IPS-NIHi11 (cell line): ENCODE results near the gene RAD51B.
A peak's percentile ranks its signal among the peaks of the same experiment; 100 is the strongest.

Experiments used
- DNase-seq: peaks from one replicate; pipeline ENCODE4 v3.0.0; 2012; ENCODE audit warnings: mixed read lengths, low spot score

Gene RAD51B

GRCh38 chr14:68487805-68488590 is 668.4 kb downstream of the RAD51B start:
- DNase-seq: no peak

GRCh38 chr14:68491793-68492192 is 672.2 kb downstream of the RAD51B start:
- DNase-seq: peak; percentile 35

GRCh38 chr14:68492381-68493151 is 673.0 kb downstream of the RAD51B start:
- peak; percentile 56 for DNase-seq

DNA sequence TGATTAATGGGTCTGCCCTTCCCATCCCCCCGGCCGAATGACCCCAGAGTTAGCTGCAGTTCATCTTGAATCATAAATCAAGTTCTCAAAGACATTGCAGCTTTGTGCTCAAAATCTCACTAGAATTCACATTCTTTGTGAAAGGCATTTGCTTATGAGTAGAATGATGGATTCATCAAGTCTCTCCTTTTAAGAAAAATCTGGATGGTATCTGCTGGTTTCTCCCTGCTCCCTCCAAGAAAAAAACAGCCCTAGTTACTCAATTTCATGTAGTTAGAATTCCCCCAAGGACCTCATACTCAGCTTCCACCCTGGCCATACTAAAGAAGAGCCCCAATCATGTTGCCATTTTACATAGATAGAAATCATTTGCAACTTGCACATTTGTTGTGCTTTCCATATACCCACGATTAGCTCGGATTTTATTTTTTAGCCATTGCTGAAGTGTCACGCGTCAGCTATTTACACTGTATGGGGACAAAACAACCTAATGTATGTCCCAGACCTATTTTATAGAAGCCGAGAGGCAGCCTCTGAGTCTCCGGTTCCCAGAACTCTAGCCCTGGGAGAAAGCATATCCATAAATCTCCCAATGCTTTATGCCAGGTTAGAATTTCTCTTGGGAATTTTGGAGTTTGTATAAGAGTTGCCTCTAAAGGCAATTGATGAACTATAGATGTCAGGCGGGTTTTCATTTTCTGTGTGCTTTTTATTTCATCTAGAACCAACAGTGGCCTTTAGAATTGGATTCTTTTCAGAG is 673.8 kb downstream of the RAD51B start:
- no peak for DNase-seq

DNA sequence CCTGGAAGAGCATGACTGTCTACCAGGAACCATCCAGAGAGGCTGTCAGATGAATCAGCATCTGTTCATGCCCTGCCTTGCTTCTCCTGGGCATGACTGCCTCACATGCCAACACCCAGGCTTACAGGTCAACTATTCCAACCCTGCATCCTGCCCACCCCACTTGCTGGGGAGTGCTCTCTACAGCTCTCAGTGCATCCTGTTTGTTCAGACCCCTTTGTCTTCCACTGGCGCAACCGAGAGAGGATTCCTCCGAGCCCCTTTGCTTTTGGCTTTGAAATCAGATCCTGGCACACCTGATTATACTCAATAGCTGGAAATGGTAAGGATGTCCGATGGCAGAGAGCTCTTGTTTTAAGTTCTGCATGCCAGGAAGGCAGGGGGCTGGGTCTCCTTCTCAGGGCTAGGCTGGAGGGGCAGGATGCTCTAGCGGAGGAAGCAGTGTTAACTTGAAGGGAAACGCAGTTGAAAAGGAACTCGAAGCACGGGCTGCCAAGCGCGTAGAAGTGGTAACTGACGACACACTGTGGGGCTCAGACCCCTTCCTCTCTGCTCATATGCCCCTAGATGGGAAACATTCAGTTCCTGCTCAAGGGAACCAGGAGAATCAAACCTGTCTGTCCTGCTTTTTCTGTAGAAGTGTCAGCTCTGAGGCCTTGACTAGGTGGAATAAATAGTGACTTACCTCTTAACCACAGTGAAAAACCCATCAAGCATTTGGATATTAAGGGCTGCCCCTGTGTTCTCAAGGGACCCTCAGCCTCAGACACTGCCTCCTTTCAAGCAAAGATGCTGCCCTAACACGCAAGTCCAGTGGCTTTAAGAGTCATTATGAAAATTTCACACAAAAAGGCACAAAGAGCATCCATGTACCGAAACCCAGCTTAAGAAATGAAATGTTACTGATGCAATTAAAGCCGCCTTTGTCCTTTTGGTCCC is 675.8 kb downstream of the RAD51B start:
- DNase-seq: no peak

- DNase-seq: no peak
Observed at GRCh38 chr14:68497011-68497410, 677.4 kb downstream of the RAD51B start.

DNA sequence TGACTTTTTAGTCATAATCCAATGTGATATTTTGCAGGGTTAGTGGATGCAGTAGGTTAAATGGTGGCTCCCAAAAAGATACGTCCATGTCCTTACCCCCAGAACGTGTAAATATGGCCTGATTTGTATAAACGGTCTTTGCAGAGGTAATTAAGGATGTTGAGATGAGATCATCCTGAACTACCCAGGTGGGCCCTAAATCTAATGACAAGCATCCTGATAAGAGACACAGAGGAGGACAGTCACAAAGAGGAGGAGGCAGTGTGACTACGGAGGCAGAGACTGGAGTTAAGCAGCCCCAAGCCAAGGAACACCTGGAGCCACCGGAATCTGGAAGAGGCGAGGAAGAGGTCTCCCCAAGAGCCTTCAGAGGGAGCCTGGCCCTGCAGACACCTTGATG is 679.9 kb downstream of the RAD51B start:
- no peak for DNase-seq

GRCh38 chr14:68501171-68501570 is 681.6 kb downstream of the RAD51B start:
- DNase-seq: no peak

DNA sequence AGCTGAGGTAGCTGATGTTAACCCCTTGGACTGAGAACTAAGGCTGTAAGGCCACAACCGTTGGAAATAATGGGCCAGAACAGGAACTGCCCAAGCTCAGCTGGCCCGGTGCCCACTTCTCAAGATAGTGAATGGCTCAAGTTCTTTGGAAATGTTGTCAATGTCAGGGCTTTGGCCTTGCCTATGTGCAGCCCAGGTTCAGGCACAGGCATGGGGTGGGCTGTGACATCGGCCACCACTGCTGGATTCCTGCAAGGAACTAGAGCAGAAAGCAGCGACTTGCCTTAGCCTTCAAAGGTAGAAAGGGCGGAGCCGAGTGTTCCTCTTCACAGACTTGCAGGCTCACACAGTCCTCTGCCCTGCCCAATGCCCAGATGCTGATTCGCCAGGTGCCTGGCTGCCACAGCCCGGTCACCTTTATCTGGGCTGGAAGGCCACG is 682.1 kb downstream of the RAD51B start:
- peak; percentile 63 for DNase-seq

DNA sequence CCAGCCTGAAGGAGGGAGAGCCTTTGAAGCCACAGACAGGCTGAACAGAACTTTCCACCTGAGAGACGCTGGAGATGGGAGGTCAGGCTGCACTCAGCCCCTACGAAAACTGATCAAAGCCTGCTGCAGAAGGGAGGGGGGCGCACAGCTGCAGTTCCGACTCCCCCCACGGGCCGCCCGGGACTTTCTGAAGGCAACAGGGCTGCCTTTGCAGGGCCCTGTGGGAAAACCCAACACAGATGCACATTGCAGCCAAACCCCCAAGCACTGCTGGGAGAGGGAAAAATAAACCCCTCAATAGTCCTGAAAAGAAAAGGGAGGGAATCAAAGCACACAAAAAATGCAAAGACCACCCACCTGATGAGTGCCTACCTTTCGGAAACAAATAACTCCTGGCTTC is 682.7 kb downstream of the RAD51B start:
- DNase-seq: no peak

GRCh38 chr14:68503186-68503825 is 683.7 kb downstream of the RAD51B start:
- DNase-seq: no peak

GRCh38 chr14:68504861-68505260 is 685.3 kb downstream of the RAD51B start:
- DNase-seq: no peak

GRCh38 chr14:68506021-68506644 is 686.6 kb downstream of the RAD51B start:
- no peak for DNase-seq

GRCh38 chr14:68506645-68507419 is 687.3 kb downstream of the RAD51B start:
- no peak for DNase-seq

DNA sequence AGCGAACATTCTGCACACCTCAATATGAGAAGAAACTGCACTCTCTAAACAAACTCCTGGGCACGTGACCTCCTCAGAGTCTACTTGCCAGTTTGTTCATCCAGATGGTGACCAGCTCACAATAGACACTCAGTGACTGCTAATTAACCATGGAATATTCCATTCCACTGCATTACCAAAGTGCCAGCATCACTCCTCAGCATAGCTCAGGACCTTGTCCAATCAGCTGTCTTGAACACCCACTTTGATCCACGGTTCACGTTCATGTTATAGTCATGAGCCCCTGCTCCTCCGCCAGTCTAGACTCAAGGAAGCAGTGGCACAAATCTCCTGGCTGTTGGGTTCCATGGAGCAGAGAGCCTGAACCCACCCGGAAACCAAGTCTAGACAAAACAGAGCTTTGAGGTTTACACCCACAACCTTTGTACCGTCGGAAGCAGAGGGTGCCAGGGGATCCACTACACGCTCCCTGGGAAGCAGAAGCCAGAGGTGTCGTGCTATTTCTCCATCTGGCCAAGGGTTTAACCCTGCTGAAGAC is 688.0 kb downstream of the RAD51B start:
- no peak for DNase-seq

GRCh38 chr14:68508581-68508980 is 689.0 kb downstream of the RAD51B start:
- no peak for DNase-seq

DNA sequence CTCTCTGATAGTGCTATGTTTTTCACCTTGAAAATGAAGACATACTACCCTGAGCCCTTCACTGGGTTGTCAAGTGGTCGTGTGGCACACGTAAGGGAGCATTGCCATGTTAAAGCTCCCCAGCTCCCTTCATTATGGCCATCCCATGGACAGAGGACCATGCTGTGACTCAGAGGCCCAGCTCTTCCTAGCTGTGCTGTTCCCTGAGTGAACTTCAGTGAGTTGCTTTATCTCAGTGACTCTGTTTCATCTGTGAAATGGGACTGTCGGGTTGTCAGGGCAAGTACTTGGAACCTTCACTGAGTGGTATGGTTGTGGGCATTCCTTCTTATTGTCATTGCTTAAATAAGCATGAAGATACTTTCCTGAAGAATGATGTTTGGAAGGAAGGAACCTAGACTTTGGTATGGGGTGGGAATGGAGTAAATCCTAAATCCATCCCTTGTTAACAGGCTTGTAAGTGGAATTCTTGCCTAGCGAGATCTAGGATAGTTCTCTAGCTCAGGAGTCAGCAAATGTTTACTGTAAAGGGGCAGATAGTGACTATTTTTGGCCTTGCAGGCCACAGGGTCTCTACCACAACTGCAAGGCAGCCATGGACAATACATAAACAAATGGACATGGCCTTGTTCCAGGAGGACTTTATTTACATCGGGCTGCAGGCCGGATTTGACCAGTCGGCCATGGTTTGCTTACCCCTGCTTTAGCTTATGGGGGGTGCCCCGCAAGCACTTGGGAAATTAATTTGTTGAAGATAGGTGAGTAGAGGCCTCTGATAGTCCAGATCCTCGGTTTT is 689.8 kb downstream of the RAD51B start:
- DNase-seq: no peak
